Stomach (tissue), 9 donors: ENCODE data around the gene RREB1. TPM values are rescaled to one million over a fixed set of nuclear protein-coding genes. Genes with fewer than 3 reads are reported as not detected.

Source experiments
- DNase-seq, 2 donors: peaks; one replicate each; pipeline versions ENCODE4 v3.0.0 to v3.0.0-alpha.2; 2013 to 2019
- H3K27ac ChIP-seq, 5 donors: fragments of 200-600 bp in 4 of 5; sonication (generic) in 4 of 5; one replicate each; pipeline ENCODE4 v1.5.1; 2013 to 2019; ENCODE audit warnings: mild to moderate bottlenecking in 1 of 5, moderate library complexity in 1 of 5
- H3K27me3 ChIP-seq, 3 donors: fragments of 200-600 bp; sonication (generic); one replicate each; pipeline ENCODE4 v1.5.1; 2017 to 2019; ENCODE audit warnings: mixed run types in 1 of 3
- H3K36me3 ChIP-seq, 4 donors: fragments of 200-600 bp; sonication (generic); 1 replicate in 3 of 4; 2 replicates in 1 of 4; pipeline ENCODE4 v1.5.1; 2016 to 2019
- H3K4me1 ChIP-seq, 4 donors: fragments of 200-600 bp; sonication (generic); one replicate each; pipeline ENCODE4 v1.5.1; 2016 to 2019
- H3K4me3 ChIP-seq, 4 donors: fragments of 200-600 bp; sonication (generic) in 3 of 4; one replicate each; pipeline ENCODE4 v1.5.1; 2016 to 2019; ENCODE audit warnings: mild to moderate bottlenecking in 1 of 4
- H3K9me3 ChIP-seq, 4 donors: fragments of 200-600 bp; sonication (generic); one replicate each; pipeline ENCODE4 v1.5.1; 2016 to 2019
- EP300 ChIP-seq: sonication (generic); formaldehyde crosslinking; IDR thresholded peaks from one replicate; pipeline ENCODE4 v1.6.1; 2017; ENCODE audit warnings: antibody characterized with exemption
- POLR2A ChIP-seq, 4 donors: fragments of 450-650 bp; IDR thresholded peaks; one replicate each; pipeline ENCODE4 v1.6.1; 2016; ENCODE audit warnings: antibody characterized with exemption in 4 of 4, control low read depth in 2 of 4, mild to moderate bottlenecking in 1 of 4, moderate library complexity in 1 of 4
- POLR2AphosphoS5 ChIP-seq, 3 donors: sonication (generic); formaldehyde crosslinking; IDR thresholded peaks; one replicate each; pipeline ENCODE4 v1.6.1; 2016; ENCODE audit warnings: antibody characterized with exemption in 3 of 3
- WGBS, 5 donors: extraction: QIAGEN DNeasy Blood & Tissue Kit in 3 of 5; methylation state at CpG; one replicate each; pipeline versions ENCODE4 v1.1.5 to v1.1.7; 2013 to 2018; 5-methylcytosine and 5-hydroxymethylcytosine counted together
- intact Hi-C: fragments of 100-400 bp; cut with DNase I; formaldehyde crosslinking; loops from one replicate; pipeline ENCODE4 v1.15.1; 2023; ENCODE audit warnings: low total_unique reads
- polyA plus RNA-seq, 3 donors: library from polyadenylated mRNA; stranded (reverse); fragments of 200-250 nt; gene quantifications; one replicate each; pipeline ENCODE4 v1.2.3, GENCODE V29; 2013
- small RNA-seq, 4 donors: library from RNA; depleted of rRNA; stranded (forward); fragments of <200 nt; gene quantifications; one replicate each; pipeline ENCODE3, GENCODE V24; 2016
- total RNA-seq, 5 donors: library from RNA; depleted of rRNA; stranded (reverse); fragments of >200 nt; gene quantifications; one replicate each; pipeline versions ENCODE4 v1.1.0 to v1.2.3, GENCODE V29; 2014 to 2016
- TF ChIP-seq, protein P1 (sequence below), 7 experiments: fragments of 450-650 bp in 4 of 7; fragments of 200-600 bp in 3 of 7; sonication (generic) in 3 of 7; IDR thresholded peaks; one replicate each; pipeline ENCODE4 v1.5.1; 2016 to 2019; ENCODE audit warnings: antibody characterized with exemption in 7 of 7, control low read depth in 2 of 7, mild to moderate bottlenecking in 1 of 7
- donor health status: healthy with polysubstance abuse.
- donor health status: Bipolar disorder and iron deficiency.
- donor health status: healthy.

RREB1 gene
- total and polyA plus RNA-seq, 8 donors: 4.0 to 125 (median 45.3) TPM

DNA sequence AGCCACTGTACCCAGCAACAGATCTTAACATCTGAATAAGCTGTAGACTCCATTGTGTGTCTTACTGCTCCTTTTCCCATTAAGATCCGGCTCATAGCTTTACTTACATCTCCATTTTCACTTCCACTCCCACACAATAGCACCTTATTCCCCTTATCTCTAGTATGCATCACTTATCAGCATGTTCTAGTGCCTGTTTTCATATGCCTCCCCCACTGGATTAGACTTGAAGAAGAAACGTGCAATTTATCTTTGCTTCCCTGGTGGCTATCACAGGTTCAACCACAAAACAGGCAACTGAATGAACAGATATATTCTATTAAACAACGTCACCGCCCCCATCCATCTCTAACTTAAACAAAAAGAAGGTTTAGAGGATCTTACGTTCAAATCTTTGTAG, 193.2 kb downstream of the RREB1 start:
- intact Hi-C loops: no loop called here
- Histone ChIP-seq H3K36me3 (peaks cover 73 to 100% (median 99%) of the 10 kb centered on the region in 4 donors), H3K27me3 (no peaks in the 10 kb centered on the region), H3K4me3 (no peak overlapping the region), H3K4me1 (peaks cover 8 to 28% (median 11%) of the 10 kb centered on the region in 4 donors), H3K9me3 (no peaks in the 10 kb centered on the region), H3K27ac (no peak overlapping the region)
- TF ChIP-seq POLR2AphosphoS5 (IDR thresholded peaks at IDR 0.05) (no peak), EP300 (no peak), POLR2A (IDR thresholded peaks at IDR 0.05) (no peak)
- TF ChIP-seq, protein P1, sequence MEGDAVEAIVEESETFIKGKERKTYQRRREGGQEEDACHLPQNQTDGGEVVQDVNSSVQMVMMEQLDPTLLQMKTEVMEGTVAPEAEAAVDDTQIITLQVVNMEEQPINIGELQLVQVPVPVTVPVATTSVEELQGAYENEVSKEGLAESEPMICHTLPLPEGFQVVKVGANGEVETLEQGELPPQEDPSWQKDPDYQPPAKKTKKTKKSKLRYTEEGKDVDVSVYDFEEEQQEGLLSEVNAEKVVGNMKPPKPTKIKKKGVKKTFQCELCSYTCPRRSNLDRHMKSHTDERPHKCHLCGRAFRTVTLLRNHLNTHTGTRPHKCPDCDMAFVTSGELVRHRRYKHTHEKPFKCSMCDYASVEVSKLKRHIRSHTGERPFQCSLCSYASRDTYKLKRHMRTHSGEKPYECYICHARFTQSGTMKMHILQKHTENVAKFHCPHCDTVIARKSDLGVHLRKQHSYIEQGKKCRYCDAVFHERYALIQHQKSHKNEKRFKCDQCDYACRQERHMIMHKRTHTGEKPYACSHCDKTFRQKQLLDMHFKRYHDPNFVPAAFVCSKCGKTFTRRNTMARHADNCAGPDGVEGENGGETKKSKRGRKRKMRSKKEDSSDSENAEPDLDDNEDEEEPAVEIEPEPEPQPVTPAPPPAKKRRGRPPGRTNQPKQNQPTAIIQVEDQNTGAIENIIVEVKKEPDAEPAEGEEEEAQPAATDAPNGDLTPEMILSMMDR (IDR thresholded peaks at IDR 0.05): no peak
- WGBS, 5 donors: 31 to 64% (median 50%) methylated on average over 5 of the region's 5 CpGs
- no peak for DNase-seq

Small RNAs within 50 kb of the gene (small RNA-seq; reads per million reads assigned to genes)
- gene RF00019: 0 reads per million in 4 donors

Other genes with a start within 250 kb of the RREB1 start
- gene SSR1, start 205.2 kb downstream of the RREB1 start, total RNA-seq: 10 to 100 TPM; 29.8 to 62.4 (median 40.3) TPM
- gene SSR1, start 205.2 kb downstream of the RREB1 start, polyA plus RNA-seq: 10 to 100 TPM; 11.6 to 21.0 (median 18.0) TPM